Neural progenitor cell (in vitro differentiated cells): ENCODE data around the gene PTGR1. TPM values are rescaled to one million over a fixed set of nuclear protein-coding genes. Genes with fewer than 3 reads are reported as not detected.

ENCODE experiments used
- DNase-seq: peaks from one replicate; pipeline ENCODE4 v3.0.0-alpha.2; 2016; ENCODE audit warnings: low spot score
- H2AFZ ChIP-seq: fragments of 200-600 bp; sonication (generic); replicated peaks from 2 replicates; pipeline ENCODE4 v1.6.1; 2016; ENCODE audit warnings: antibody characterized with exemption
- H3F3A ChIP-seq: fragments of 200-600 bp; sonication (generic); 2 replicates; pipeline ENCODE4 v1.6.1; 2016; ENCODE audit warnings: antibody characterized with exemption, low read depth
- H3K27ac ChIP-seq: fragments of 200-600 bp; sonication (generic); 2 replicates; pipeline ENCODE4 v1.5.1; 2016; ENCODE audit warnings: mild to moderate bottlenecking
- H3K27me3 ChIP-seq: fragments of 200-600 bp; sonication (generic); 2 replicates; pipeline ENCODE4 v1.6.1; 2016; ENCODE audit warnings: mild to moderate bottlenecking, moderate library complexity
- H3K36me3 ChIP-seq: fragments of 200-600 bp; sonication (generic); 2 replicates; pipeline ENCODE4 v1.5.1; 2016
- H3K4me1 ChIP-seq: fragments of 200-600 bp; sonication (generic); 2 replicates; pipeline ENCODE4 v1.6.1; 2016; ENCODE audit warnings: mixed run types
- H3K4me2 ChIP-seq: fragments of 200-600 bp; sonication (generic); 2 replicates; pipeline ENCODE4 v1.6.1; 2016
- H3K4me3 ChIP-seq: fragments of 200-600 bp; sonication (generic); 2 replicates; pipeline ENCODE4 v1.5.1; 2016
- H3K79me2 ChIP-seq: fragments of 200-600 bp; sonication (generic); 2 replicates; pipeline ENCODE4 v1.6.1; 2016; ENCODE audit warnings: low read depth
- H3K9ac ChIP-seq: fragments of 200-600 bp; sonication (generic); 2 replicates; pipeline ENCODE4 v1.6.1; 2016
- H3K9me3 ChIP-seq: fragments of 200-600 bp; sonication (generic); 2 replicates; pipeline ENCODE4 v1.5.1; 2016; ENCODE audit warnings: low read depth
- H4K20me1 ChIP-seq: fragments of 200-600 bp; sonication (generic); 2 replicates; pipeline ENCODE4 v1.6.1; 2016; ENCODE audit warnings: low read depth
- H3K27ac Mint-ChIP-seq: 3 replicates; pipeline ENCODE4 v1.8.0; 2021; ENCODE audit warnings: mixed read lengths
- H3K27me3 Mint-ChIP-seq: 2 replicates; pipeline ENCODE4 v1.8.0; 2022; ENCODE audit warnings: low read depth, mild to moderate bottlenecking, inconsistent platforms, moderate library complexity, mixed read lengths; ENCODE audit not compliant: insufficient read depth
- H3K36me3 Mint-ChIP-seq: 3 replicates; pipeline ENCODE4 v1.8.0; 2021; ENCODE audit warnings: mixed read lengths
- H3K4me1 Mint-ChIP-seq: 3 replicates; pipeline ENCODE4 v1.8.0; 2021; ENCODE audit warnings: mixed read lengths
- H3K4me3 Mint-ChIP-seq: 3 replicates; pipeline ENCODE4 v1.8.0; 2021; ENCODE audit warnings: mild to moderate bottlenecking, moderate library complexity, mixed read lengths
- H3K9me3 Mint-ChIP-seq: 3 replicates; pipeline ENCODE4 v1.8.0; 2020; ENCODE audit warnings: mixed read lengths
- EZH2 ChIP-seq: fragments of 200-600 bp; sonication (generic); IDR thresholded peaks from 2 replicates; pipeline ENCODE4 v1.6.1; 2017; ENCODE audit warnings: antibody characterized with exemption, mild to moderate bottlenecking, moderate library complexity
- EZH2phosphoT487 ChIP-seq: fragments of 200-600 bp; sonication (generic); IDR thresholded peaks from 2 replicates; pipeline ENCODE4 v1.6.1; 2017; ENCODE audit warnings: antibody characterized with exemption
- total RNA-seq: library from RNA; depleted of rRNA; stranded (reverse); fragments of >200 nt; gene quantifications from 2 replicates; pipeline ENCODE4 v1.2.3, GENCODE V29; 2015; ENCODE audit warnings: low replicate concordance
- TF ChIP-seq, protein P1 (sequence below): fragments of 200-600 bp; sonication (generic); IDR thresholded peaks from 2 replicates; pipeline ENCODE4 v1.5.1; 2017; ENCODE audit warnings: antibody characterized with exemption, mild to moderate bottlenecking

PTGR1 gene
- total RNA-seq, 1 donor from 2014 or later, result 124 TPM

DNA sequence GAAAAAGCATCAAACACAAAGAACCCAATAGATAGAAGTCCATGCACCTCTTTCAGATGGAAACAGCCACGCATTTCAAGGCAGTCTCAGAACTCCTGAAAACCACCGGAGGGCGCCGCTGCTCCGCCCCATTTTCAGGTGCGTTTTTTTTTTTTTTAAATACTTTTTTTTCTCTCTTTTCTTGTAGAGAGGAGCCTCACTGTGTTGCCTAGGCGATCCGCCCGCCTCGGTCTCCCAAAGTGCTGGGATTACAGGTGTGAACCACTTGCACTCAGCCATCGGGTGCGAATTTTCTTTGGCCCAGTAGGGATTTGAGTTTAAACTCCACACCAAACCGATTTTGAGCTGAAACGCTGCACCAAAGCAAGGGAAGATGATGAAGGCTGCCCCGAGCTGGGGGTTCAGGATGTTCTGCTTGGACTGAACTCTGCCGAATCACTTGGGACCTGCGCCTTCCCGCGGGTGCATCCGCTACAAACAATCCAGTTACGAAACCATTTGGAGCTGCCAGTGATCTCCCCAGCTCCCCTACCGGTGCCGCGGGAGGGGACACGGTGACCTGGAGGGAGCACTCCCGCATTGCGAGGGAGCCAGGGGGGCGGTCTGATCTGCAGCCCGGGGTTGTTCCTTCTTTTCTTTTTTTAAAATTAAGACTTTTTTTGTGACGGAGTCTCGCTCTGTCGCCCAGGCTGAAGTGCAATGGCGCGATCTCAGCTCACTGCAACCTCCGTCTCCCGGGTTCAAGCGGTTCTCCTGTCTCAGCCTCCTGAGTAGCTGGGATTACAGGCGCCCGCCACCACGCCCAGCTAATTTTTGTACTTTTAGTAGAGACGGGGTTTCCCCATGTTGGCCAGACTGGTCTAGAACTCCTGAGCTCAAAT lies 1.4 kb downstream of the PTGR1 start:
- H3K27me3 Mint-ChIP-seq, result peaks cover 16% of the 10 kb centered on the region
- peaks cover 15% of the 10 kb centered on the region for H3K4me1 Mint-ChIP-seq

DNA sequence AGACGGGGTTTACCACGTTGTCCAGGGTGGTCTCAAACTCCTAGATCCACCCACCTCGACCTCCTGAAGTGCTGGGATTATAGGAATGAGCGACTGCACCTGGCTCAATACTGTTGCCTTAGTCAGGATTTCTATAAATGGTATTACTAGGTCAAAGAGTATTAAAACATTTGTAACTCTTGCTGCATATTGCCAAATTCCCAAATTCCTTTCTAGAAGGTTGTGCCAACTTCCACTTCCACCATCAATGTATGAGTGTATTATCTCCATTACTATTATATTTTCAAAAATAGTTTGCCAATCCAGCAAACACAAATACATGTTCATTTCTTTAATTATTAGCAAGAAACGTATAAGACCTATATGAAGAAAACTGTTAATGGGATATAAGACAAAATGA lies 10.6 kb downstream of the PTGR1 start:
- TF ChIP-seq, protein P1, sequence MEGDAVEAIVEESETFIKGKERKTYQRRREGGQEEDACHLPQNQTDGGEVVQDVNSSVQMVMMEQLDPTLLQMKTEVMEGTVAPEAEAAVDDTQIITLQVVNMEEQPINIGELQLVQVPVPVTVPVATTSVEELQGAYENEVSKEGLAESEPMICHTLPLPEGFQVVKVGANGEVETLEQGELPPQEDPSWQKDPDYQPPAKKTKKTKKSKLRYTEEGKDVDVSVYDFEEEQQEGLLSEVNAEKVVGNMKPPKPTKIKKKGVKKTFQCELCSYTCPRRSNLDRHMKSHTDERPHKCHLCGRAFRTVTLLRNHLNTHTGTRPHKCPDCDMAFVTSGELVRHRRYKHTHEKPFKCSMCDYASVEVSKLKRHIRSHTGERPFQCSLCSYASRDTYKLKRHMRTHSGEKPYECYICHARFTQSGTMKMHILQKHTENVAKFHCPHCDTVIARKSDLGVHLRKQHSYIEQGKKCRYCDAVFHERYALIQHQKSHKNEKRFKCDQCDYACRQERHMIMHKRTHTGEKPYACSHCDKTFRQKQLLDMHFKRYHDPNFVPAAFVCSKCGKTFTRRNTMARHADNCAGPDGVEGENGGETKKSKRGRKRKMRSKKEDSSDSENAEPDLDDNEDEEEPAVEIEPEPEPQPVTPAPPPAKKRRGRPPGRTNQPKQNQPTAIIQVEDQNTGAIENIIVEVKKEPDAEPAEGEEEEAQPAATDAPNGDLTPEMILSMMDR, result no peak
- TF ChIP-seq EZH2, result no peak
- TF ChIP-seq EZH2phosphoT487, result no peak
- H3K4me1 ChIP-seq, result no peaks in the 10 kb centered on the region
- no peaks in the 10 kb centered on the region for H3K27me3 Mint-ChIP-seq
- no peak overlapping the region for H2AFZ ChIP-seq
- H3K79me2 ChIP-seq, result no peaks in the 10 kb centered on the region
- no peak for DNase-seq
- H3K9ac ChIP-seq, result no peak overlapping the region
- H3K4me2 ChIP-seq, result no peak overlapping the region
- H3K9me3 Mint-ChIP-seq, result no peaks in the 10 kb centered on the region
- no peaks in the 10 kb centered on the region for H3K27me3 ChIP-seq
- peaks cover 5% of the 10 kb centered on the region for H3K36me3 ChIP-seq
- H3F3A ChIP-seq, result no peaks in the 10 kb centered on the region
- no peaks in the 10 kb centered on the region for H3K4me1 Mint-ChIP-seq
- no peak overlapping the region for H3K4me3 Mint-ChIP-seq
- H3K27ac ChIP-seq, result no peak overlapping the region
- H3K4me3 ChIP-seq, result no peak overlapping the region
- no peaks in the 10 kb centered on the region for H3K36me3 Mint-ChIP-seq
- H4K20me1 ChIP-seq, result no peaks in the 10 kb centered on the region
- H3K9me3 ChIP-seq, result no peaks in the 10 kb centered on the region
- H3K27ac Mint-ChIP-seq, result no peak overlapping the region

More for the DNA sequence above, 1.4 kb downstream of the PTGR1 start:
- Histone ChIP-seq H3K4me2 (peak overlapping the region; percentile 84), H3K27ac (no peak overlapping the region), H3K4me3 (peak overlapping the region; percentile 80), H3K4me1 (no peaks in the 10 kb centered on the region), H3K79me2 (peaks cover 7% of the 10 kb centered on the region), H3K27me3 (peaks cover 13% of the 10 kb centered on the region), H3K9ac (no peak overlapping the region), H3K9me3 (no peaks in the 10 kb centered on the region), H3K36me3 (peaks cover 4% of the 10 kb centered on the region), H4K20me1 (no peaks in the 10 kb centered on the region), H3F3A (peaks cover 8% of the 10 kb centered on the region), H2AFZ (peak overlapping the region; percentile 88)
- Mint-ChIP-seq H3K27ac (no peak overlapping the region), H3K36me3 (peaks cover 10% of the 10 kb centered on the region), H3K4me3 (peak overlapping the region; percentile 90), H3K9me3 (peaks cover 2% of the 10 kb centered on the region)
- DNase-seq, result peak; percentile 80
- TF ChIP-seq, protein P1, result peak; percentile 80
- TF ChIP-seq EZH2, result no peak

DNA sequence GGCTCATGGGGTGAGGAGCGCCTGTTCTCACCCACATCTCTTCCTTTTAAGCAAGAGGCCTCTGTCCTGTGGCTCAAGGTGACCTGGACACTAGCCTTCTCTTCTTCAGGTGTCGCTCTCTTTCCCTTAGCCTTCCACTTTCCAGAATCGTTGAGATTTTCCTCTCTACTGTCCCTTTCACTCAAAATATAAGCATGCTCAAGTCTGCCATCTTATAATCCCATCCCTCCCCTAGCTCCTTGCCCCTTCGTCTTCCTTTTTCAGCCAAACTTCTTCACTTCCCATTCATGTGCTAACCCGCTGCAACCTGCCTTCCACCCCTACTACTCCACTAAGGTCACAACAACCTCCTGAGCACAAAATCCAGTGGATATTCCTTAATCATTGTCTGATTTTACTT lies 13.1 kb downstream of the PTGR1 start:
- Histone ChIP-seq H3F3A (no peaks in the 10 kb centered on the region), H3K27ac (no peak overlapping the region), H3K4me1 (no peaks in the 10 kb centered on the region), H3K36me3 (peaks cover 13% of the 10 kb centered on the region), H3K9ac (no peak overlapping the region), H3K27me3 (no peaks in the 10 kb centered on the region), H3K9me3 (no peaks in the 10 kb centered on the region), H2AFZ (no peak overlapping the region), H3K79me2 (no peaks in the 10 kb centered on the region), H3K4me2 (no peak overlapping the region), H4K20me1 (no peaks in the 10 kb centered on the region), H3K4me3 (no peak overlapping the region)
- DNase-seq, result no peak
- TF ChIP-seq, protein P1, result no peak
- TF ChIP-seq EZH2, result no peak
- no peak for TF ChIP-seq EZH2phosphoT487
- H3K36me3 Mint-ChIP-seq, result no peaks in the 10 kb centered on the region
- H3K4me3 Mint-ChIP-seq, result no peak overlapping the region
- no peaks in the 10 kb centered on the region for H3K9me3 Mint-ChIP-seq
- no peak overlapping the region for H3K27ac Mint-ChIP-seq
- no peaks in the 10 kb centered on the region for H3K4me1 Mint-ChIP-seq
- H3K27me3 Mint-ChIP-seq, result no peaks in the 10 kb centered on the region
